GM19240 (cell line): ENCODE data around the gene ACSS1.

Experiments used
- DNase-seq: peaks from one replicate; pipeline ENCODE4 v3.0.0; 2011; ENCODE audit warnings: low spot score; ENCODE audit not compliant: insufficient read length

ACSS1 gene

DNA sequence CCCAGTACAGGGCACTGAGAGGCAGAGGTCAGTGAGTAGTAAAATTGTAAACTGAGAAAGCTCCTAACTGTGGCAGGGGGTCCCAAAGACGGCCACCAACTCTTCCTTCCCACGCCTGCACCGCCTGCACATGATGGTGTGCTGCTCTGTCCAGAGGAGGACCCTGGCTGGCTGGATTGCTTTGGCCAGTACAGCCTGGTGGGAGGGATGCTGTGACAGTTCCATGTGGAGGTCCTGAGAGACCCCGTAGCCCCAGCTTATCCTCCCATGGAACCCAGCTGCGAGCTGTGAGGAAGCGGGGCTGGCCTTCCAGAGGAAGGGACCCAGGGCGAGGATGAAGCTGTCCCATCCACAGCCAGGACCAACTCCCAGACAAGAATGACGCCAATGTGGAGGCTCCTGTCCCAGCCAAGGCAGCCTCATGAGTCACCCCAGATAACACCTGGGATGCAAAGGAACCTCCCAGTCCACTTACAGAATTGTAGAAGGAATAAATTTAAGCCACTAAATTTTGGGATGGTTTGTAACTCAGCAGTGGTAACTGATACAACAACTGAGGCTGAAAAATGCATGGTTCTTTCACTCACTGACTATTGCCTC is 2.0 kb upstream of the ACSS1 start:
- DNase-seq, result no peak

DNA sequence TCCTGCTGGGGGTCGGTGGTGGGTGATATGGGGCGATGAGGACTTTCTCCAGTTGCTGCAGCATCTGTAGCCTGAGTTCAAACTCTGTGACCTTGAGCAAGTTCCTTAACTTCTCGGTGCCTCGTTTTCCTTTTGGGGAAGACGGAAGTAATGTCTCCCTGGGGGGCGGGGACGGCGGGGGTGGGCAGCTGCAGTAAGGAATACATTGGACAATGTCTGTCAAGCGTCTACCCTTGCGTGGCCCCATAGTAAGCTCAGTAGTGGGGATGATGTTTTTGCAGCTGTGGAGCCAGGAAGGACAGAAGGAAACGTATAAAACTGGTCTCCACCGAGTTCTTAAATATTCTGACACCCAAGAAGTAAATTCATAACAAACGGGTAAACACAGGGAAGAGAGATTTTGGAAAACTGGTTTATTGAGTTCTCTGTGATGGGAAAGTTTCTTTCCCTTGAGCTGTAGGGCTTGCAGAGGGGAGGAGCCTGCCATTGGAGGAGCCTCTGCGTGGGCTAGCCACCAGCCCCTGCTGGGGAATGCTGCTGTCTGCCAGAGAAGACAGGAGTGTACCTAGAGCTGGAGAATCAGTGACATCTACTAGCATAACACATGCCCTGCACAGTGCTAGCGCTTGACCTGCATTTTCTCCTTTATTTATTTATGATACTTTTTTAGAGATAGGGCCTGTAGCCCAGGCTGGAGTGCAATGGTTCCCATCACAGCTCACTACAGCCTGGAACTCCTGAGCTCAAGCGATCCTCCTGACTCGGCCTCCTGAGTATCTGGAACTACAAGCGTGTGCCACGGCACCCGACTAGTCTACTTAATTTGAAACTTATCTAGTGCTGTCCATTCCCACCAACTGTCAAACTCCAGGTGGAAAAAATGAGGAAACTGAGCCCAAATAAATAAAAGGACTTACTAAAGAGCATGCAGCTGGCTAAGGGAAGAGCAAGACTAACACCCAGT is 1.2 kb upstream of the ACSS1 start:
- DNase-seq, result no peak

DNA sequence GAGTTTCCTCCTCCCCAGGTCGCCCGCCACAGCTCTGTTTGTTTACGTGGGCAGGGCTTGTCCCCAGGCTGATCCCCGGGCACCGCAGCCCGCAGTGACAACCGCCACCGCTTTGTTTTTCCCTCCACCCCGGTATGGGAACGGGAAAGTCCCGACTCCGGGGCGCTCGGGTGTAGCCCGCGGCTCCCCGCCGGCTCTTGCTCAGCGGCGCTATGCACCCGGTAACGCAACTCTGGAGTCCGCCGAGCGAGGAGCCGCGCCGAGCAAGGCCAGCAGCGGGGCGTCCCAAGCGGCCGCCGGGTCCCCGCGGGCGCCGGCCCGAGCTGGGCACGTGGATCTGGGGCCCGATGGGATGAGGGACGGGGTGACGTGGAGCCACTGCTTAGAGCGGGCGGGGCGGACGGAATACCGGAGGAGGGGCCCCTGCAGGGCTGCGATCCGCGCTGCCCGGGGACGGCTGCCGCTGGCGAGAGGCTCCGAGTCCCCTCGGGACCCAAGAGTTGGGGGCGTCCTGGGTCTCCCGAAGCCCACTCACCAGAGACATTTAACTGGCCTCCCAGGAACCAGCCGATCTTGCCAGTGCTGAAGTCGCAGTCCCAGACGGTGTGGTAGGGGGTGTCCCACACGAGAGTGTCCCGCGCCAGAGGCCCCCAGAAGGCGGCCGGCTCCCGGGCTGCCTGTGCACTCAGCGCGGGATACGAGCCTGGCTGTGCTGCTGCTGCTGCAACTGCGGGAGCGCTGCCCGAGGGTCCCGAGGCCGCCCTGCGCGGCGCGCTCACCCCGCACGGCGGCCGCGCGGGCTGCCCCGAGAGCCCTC is 497 bp downstream of the ACSS1 start:
- DNase-seq, result no peak

DNA sequence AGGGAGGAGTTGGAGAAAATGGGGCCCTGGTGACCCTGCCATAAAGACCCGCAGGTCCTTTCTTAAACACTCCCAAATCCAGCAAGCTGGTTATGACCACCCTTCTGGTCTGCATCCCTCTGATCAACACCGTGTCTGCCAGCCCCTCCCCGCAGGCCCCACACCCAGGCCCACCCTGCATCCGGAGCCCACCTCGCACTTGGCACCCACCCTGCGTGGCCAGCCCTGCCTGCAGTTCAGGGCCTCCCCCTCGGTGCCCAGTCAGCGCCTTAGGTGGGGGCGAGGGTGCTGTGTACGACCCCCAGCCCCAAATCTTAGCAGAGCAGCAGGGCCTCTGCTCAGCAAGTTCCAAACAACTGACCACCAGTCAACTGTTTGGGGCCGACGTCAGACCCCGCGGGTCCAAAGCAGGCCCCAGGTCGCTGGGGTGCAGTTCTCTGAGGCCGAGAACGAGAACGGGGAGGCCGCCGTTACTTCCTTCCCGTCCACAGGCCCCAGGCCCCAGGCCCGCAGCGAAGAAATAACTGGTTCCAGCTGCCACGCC is 1.2 kb downstream of the ACSS1 start:
- DNase-seq, result peak; percentile 26

DNA sequence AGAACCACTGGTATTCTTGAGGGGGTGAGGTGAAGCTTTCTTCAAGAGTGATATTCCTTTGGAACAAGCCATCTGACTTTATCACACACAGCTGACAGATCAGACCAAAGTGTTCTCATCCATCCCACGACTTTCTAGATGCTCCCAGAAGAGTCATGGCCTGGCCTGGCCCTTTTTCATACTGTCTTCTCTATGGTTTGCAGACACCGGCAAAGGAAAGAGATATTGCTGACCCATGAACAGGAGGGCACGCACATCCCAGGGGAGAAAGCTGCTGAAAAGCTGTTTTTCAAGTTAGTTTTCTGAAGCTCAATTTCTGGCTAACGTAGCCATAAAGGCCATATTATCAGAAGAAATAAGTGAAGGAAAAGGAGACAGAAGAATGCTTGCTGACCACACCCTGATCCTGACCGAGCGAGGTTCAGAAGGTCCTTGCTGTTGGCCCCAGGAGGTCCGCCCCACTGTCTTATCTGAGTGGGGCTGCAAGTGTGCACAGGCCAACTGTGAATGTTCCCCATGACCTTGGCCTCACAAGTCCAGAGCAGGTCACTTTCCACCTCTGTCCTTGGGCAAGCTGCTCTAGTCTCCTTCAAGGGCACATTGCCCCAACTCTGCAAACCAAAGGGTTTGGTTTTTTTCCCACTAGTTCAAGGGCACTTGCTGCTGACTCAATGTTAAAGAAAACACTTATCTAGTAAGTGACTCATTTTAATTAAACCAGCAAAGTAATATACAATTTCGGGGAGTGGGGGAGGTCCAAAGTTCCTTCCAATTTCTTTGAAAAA is 2.0 kb downstream of the ACSS1 start:
- no peak for DNase-seq

DNA sequence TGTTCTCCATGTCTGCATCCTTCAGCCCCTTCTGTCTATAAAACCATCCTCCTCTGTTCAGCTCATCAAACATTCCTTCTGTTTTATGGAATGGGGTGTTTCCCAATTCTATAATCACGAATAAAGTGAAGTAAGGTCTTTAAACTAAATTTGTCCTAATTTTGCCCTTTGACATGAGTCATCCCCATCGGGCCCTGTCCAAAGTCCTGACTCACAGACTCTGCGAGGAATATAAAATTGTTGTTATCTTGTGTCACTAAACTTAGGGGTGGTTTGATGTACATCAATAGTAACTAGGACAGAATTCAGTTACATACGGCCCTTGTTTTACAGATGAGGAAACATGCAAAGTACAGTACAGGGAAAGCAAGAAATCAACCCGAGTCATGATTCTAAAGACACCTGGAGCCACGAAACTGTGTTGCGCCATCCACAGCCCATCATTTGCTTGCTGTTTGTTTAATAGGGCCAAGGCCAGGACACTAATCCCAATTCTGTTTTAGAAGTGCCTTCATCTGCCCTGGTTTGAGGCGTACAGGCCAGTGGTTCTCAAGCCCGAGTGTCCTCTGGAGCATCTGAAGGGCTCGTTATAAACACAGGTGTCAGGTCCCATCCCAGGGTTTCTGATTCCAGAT is 2.8 kb downstream of the ACSS1 start:
- no peak for DNase-seq

DNA sequence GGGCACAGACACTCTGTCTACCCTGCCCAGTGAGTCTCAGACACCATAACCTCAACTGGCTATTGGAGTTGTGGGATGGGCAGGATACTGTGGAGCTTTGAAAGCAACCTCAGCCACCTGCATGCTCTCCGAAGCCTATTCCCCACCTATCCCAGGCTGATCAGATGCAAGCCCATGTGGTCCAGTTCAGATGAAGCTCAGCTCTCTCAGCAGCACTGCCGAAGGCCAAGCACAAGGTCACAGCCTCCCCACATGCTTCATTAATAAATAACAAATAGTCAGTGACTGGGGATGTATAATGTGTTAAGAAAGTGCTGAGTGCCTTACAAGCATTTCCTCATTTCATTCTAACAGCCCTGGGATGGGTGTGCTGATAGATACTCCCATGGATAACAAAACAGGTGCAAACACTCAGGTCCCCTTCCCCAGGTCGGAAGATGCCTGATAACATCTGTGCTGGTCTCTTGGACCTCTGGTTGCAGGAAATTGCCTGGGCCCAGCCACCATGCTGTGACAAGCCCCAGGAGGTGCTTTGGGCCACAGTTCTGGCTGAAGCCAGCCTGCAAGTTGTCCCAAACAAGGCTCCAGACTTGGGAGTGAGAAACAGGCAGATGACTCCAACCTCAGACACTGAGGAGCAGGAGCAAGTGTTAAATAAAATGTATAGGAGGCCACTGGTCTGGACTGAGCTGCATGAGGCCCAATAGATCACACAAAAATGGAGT is 3.7 kb downstream of the ACSS1 start:
- no peak for DNase-seq

DNA sequence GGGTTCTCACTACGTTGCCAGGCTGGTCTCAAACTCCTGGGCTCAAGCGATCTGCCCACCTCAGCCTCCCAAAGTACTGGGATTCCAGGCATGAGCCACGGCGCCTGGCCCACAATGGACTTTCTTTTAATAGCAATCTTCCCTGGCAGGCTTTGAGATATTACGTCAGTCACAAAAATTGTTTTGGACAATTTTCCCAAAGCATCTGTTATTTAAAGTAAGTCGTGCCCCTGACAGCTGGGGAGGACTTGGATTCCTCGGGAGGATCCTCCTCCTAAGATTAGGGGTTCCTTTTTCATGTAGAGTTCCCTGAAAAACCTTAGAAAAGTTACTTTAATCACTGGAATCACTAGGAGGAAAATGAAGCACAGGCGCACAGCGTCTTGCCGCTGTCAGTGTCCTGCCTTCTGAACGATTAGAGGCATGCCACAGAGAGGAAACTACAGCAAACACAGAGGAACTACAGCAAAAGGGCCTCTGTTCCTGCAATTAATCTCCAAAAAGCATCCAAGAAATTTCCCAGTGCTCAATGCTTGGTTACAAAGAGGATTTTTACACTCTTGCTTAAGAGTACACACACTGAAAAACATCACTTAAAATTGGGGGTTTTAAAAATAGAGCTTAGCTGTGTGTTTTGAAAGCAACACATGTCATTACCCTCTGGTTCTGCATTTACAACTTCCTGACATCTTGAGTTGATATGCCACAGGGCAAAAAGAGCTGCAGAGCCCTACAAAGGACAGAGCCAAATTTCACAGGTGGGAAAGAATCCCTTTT is 4.5 kb downstream of the ACSS1 start:
- DNase-seq, result no peak

DNA sequence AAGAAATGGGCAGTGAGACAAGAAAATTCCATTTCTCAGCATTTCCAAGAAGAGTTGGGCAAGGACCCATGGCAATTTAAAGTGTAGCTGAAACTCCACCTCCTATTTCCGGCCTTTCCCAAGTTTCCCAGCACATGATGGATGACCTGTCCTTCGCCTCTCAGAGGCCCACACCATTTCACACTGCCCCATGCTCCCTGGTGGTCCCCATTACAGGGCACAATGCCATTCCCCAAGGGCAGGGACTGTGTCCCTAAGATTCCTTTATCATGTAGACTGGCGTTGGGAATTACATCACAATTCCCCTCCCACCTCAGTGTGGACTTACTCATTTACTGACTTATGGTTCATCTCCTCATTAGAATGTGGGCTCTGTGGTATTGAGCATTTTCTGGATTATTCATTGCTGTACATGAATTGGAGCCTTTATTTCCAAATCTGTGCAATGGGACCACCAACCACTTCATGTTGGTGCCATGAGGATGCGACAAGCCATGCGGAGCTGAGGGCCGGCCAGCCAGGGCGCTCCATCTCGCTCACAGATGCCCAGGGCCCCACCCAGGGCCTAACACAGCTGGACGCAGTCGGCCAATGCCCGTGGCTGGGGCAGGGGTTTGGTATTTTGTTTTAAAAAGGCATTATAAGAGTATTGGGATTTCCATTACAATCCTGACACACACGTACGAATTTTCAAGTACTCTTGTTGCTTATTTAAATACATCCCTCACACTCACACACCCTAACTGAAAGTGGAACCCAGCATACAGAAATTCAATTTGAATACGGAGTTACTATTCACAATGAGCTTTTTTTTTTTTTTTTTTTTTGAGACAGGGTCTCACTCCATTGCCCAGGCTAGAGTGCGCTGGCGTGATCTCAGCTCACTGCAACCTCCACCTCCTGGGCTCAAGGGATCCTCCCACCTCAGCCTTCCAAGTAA is 5.4 kb downstream of the ACSS1 start:
- no peak for DNase-seq

DNA sequence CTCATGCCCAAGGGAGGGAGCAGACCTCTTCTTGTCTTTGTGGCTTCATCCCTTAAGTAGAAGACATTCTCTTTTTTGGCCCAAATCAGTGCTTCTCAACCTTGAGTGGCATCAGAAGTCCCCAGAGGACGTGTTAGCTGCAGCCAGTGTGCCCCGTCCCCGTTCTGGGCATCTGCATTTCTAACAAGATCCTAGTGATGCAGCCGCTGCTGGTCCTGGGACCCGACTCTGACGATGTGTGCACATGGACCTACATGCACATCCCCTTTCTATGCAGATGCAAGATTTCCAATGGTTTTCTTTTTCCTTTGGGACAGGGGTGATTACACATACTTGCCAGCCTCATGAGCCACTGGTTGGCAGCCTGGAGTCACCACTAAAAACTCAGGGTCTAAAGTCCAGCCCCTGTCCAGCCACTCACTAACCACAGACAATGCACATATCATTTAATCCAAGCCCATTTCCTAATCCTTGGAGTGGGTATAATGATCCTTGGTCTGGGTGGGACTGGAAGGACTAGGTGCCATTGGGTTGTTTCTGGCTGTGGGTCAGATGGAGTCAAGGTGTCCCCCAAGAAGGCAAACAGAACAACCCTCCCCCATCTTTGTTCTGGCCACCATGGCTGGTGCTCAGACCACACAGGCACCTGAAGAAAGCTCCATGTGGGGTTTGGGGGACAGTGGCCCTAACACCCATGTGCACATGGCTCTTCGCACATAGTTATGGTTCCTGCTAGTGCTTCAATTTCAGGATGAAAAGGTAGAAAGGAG is 6.4 kb downstream of the ACSS1 start:
- no peak for DNase-seq

DNA sequence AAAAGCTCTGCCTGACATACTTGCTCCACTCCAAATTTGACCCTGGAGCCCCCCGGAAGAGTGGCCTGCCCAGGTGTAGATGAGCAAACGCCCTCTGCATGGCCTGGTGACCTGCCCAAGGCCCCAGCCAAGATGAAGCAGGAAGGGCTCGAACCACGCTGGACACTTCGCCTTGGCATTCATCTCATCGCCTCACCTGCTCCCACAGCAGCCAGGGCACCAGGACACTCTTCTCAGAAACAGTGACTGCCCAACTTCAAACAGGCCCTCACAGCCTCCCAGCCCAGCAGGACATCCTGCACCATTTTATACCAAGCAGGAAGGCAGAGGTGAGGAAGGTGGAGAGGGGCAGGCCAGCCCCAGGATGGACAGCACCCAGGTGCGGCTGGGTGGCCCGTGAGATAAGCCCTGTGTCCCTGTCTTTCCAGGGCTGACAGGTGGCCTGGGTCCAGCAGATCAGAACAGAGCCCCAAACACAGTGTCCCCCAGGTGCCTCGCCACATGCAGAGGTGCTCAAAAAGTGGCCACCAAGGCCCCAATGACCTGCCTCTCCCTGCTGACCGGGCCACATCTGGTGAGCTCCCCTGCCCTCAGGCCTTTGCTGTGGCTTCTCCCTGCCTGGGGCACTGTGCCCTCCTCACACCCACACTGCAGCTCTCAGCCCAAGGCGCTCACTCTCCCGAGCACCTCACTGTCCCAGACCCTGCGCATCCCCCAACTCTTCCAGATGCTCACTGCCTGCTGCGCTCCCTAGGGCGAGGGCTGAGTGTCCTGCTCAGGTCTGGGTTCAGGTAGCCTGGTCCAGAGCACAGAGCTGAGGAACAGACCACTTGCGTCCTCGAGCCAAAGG is 7.2 kb downstream of the ACSS1 start:
- no peak for DNase-seq

DNA sequence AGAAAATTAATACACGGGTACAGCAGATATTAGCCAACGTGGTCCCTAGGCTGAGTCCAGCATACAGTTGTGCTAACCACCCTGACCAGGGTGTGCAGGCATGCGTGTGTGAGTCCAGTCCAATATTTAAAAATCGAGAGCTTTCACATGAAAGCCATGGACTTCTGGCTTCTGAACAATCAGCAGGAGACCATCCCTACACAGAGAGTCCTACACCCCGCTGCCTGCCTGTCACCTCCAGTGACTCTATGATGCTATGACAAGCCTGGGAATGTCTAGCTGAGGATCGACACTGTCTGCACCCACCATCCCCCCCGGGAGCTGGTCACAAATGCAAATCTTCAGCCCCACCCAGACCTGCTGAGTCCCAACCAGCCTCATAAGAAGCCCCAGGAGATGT is 7.9 kb downstream of the ACSS1 start:
- DNase-seq, result no peak

DNA sequence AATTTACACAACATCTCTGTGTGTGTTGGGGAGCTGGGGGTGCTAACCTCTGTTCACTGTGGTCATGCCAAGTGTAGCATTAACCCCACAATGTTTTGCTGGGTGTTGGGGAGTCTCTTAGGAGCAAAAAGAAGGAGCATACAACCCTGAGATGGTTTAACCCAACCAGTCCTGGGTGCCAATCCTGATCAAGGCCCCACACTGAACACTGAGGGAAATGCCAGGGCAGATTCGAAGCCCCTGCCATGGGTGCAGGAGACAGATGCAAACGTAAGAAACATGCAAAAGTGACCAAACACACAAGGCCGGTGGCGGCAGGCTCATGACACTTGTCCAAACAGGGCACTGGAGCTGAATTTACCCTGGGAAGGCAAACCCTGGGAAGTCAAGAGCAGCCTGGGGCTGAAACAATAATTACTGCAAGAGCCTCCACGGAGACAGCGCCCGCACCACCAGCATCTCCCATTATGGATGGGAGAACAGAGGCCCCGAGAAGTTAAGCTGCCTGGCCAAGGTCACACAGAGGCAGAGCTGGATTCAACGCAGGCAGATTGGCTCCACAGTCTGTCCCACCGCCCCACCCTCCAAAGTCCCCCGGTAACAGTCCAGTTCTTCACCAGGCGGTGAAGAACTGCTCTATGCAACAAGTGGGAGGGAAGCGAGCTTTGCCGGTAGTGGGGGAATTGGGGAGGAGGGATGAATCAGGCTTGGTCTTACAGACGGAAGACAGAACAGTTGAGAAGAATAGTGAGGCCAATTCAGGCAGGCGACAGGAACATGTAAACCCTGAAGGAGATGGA is 8.5 kb downstream of the ACSS1 start:
- no peak for DNase-seq

DNA sequence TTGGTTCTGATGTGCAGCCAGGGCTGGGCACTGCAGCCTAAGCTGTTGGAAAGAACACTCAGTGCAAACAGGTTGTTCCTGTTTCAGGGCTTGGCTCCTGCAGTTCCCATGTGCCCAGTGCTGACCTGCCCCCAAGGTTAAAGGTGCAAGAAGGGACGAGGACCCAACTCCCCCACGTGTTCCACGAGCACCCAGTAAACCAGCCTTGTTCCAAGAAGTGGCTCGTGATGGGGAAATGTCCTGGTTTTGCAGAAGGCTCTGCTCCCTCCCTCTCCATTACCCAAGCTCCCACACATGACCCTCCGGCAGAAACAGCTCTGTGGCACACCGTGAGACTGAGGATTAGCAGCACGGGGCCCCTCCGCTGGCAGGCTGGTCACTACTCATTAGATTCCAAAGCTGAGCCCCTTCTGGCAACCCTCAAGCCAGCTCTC is 9.4 kb downstream of the ACSS1 start:
- DNase-seq, result no peak

DNA sequence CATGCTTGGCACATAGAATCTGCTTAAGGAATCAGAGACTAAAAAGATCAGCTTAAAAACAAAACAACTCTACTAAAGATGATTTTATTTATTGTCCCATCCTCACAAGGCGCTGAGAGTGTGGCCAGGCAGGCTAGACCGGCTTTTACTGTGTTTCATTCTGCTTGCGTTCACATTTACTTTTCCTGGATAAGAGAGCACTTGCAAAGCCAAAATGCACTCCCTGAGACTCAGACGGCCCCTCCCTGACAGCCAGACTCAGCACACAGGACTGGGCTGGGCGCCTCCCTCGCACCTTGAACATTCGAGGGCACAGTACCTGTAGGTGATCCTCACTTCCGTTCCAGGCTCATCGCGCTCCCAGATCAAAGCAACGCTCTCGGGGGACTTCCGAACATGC is 10.2 kb downstream of the ACSS1 start:
- DNase-seq, result no peak
